Right lobe of liver (tissue), 4 donors: Measurements from ENCODE around the gene PTPN7.
A peak's percentile ranks its signal among the peaks of the same experiment; 100 is the strongest.

Experiments used
- CTCF ChIP-seq, 4 donors: fragments of 200-600 bp in 3 of 4; fragments of 450-650 bp in 1 of 4; IDR thresholded peaks; one replicate each; pipeline versions ENCODE4 v1.5.1 to v1.8.0; 2016 to 2022; ENCODE audit warnings: antibody characterized with exemption in 4 of 4, mild to moderate bottlenecking in 2 of 4
- POLR2A ChIP-seq: fragments of 450-650 bp; IDR thresholded peaks from one replicate; pipeline ENCODE4 v1.6.1; 2017; ENCODE audit warnings: antibody characterized with exemption, mild to moderate bottlenecking
- donor health status: DM: no; HTN: no; CAD: no.
- donor health status: DM: no; HTN: no; CAD: no.
- donor health status: DM: no; HTN: yes; CAD: no.

- TF ChIP-seq POLR2A (no peak), CTCF (IDR thresholded peaks at IDR 0.05) (peak; percentile 44 to 89 (median 82))
These were observed 24.5 kb upstream of the PTPN7 start for GRCh38 chr1:202184750-202185460.
